H1 (cell line): ENCODE results near the gene WDR1. TPM values are rescaled to one million over a fixed set of nuclear protein-coding genes. Genes with fewer than 3 reads are reported as not detected.

Source experiments
- POLR2A ChIP-seq, 2 experiments: IDR thresholded peaks; 1 replicate in 1 of 2; 2 replicates in 1 of 2; pipeline ENCODE4 v1.6.1; 2011; ENCODE audit warnings: low read depth in 2 of 2, low read length in 2 of 2, mild to moderate bottlenecking in 2 of 2; ENCODE audit errors: control extremely low read depth in 1 of 2
- POLR2AphosphoS5 ChIP-seq: IDR thresholded peaks from 2 replicates; pipeline ENCODE4 v1.6.1; 2011; ENCODE audit warnings: low read depth, low read length
- RAD21 ChIP-seq, 2 experiments: IDR thresholded peaks in 1 of 2; conservative IDR thresholded peaks in 1 of 2; 2 replicates each; pipeline ENCODE4 v1.6.1; 2011; ENCODE audit warnings: low read depth in 2 of 2, low read length in 2 of 2, improper control_type of control experiment in 1 of 2, inconsistent platforms in 1 of 2, mild to moderate bottlenecking in 1 of 2, moderate library complexity in 1 of 2
- RNF2 ChIP-seq: fragments of 200-900, 300-1000 bp; sonication (generic); IDR thresholded peaks from 2 replicates; pipeline ENCODE4 v1.7.1; 2016; ENCODE audit warnings: borderline replicate concordance, low read depth, mild to moderate bottlenecking, antibody characterized with exemption, low read length; ENCODE audit not compliant: poor library complexity, severe bottlenecking; ENCODE audit errors: missing control alignments
- SAP30 ChIP-seq: fragments of 300-600 bp; sonication (generic); IDR thresholded peaks from 2 replicates; pipeline ENCODE4 v1.7.1; 2012; ENCODE audit warnings: low read length, moderate library complexity, mild to moderate bottlenecking, inconsistent platforms; ENCODE audit not compliant: insufficient read depth, insufficient replicate concordance
- SIN3A ChIP-seq, 2 experiments: IDR thresholded peaks in 1 of 2; conservative IDR thresholded peaks in 1 of 2; 2 replicates each; pipeline ENCODE4 v1.6.1; 2011 to 2012; ENCODE audit warnings: low read length in 2 of 2, improper control_type of control experiment in 1 of 2, low read depth in 1 of 2, mild to moderate bottlenecking in 1 of 2
- SIRT6 ChIP-seq: IDR thresholded peaks from one replicate; pipeline ENCODE4 v1.7.1; 2012; ENCODE audit warnings: low read length, inconsistent platforms
- polyA plus RNA-seq, 7 experiments: library from polyadenylated mRNA; depleted of rRNA in 3 of 7; stranded (reverse) in 5 of 7; unstranded in 2 of 7; fragments of >200 nt in 5 of 7; fragments of 200-250 nt in 2 of 7; gene quantifications; 1 replicate in 5 of 7; 2 replicates in 1 of 7; 4 replicates in 1 of 7; pipeline versions ENCODE4 v1.2.1 to v1.2.3, GENCODE V29; 2011 to 2013; ENCODE audit warnings: missing spikeins in 2 of 7, mixed read lengths in 2 of 7
- total RNA-seq: library from RNA; stranded (reverse); fragmentation: NEBNext Ultra II Directional; extraction: Animal tissue kit (Norgen Biotek cat#: 25700); gene quantifications from 2 replicates; pipeline ENCODE4 v1.2.1, GENCODE V29; 2021
- TF ChIP-seq, protein P1 (sequence below): IDR thresholded peaks from 2 replicates; pipeline ENCODE4 v1.6.1; 2012; ENCODE audit warnings: inconsistent platforms

The WDR1 gene
- total and polyA plus RNA-seq, 2 of the 8 experiments (the other 6 are each of a cell fraction or from before 2014, with no cell fraction given) = 315 to 377 TPM

DNA sequence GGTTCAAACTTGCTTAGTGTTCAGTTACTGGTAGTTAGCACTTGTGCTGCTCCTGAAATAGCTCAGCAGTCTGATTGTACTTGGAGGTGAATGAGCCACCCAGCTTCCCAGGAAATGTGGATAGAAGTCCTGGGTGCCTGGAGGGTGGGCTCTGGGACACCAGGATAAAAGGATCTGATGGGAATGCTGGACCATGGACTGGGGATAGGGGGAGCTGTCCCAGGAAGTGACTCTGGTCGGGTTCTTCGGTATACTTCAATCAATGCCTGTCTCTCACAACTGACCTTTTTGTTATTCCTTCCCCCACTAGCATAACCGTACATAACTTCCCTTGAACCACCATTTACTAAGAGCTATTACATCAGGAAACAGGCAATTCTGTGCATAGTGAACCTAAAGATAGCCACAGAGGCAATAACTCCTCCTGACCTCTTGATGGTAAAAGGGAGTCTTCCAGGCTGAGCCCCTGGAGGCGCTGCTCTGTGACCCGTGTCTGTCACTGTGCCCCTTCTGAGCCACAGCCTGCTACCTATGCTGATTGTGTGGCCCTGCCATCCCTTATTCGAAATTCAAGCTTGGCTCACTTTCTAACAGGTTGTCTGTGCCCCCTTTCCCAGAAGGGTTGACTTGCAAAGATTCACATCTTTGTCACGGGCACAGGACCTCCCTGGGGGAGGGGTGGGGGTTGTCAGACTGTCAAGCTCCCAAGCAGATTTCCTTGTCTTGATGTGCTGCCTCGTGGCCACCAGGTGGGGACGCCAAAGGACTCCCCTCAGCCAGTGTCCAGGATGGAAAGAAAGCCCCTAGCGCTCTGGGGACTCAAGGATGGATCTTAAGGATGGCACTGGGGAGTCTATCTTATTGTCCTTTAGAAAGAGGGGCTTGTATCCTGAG, 24.5 kb upstream of the WDR1 start (continued):
- TF ChIP-seq SIN3A (conservative IDR thresholded peaks at IDR 0.05 in 1 of 2, IDR thresholded peaks at IDR 0.05 in 1 of 2; ENCODE audit: low read depth in 1 of 2, low read length in 2 of 2) (0 out of 4 replicates have a peak, but pooled peaks of 1 of the 2 experiments have one; percentile 60), SIRT6 (no peak), POLR2A (IDR thresholded peaks at IDR 0.05; ENCODE audit: control extremely low read depth in 1 of 2, low read depth in 2 of 2, low read length in 2 of 2) (no peak), POLR2AphosphoS5 (no peak), RNF2 (no peak), RAD21 (IDR thresholded peaks at IDR 0.05 in 1 of 2, conservative IDR thresholded peaks at IDR 0.05 in 1 of 2; ENCODE audit: low read depth in 2 of 2, low read length in 2 of 2) (peak; percentile 74), SAP30 (no peak)
- TF ChIP-seq, protein P1, sequence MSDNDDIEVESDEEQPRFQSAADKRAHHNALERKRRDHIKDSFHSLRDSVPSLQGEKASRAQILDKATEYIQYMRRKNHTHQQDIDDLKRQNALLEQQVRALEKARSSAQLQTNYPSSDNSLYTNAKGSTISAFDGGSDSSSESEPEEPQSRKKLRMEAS = 0 out of 2 replicates have a peak, but pooled peaks have one; percentile 37
- TF ChIP-seq, all 59 proteins: peak for 4
